AG04449 (cell line): ENCODE measurements around the gene PHC1.
"Not testable (repeated sequence)": the region's sequence is repeated elsewhere in the genome, so short reads cannot be mapped to it uniquely, and the experiment has no call there.

Experiments used
- CTCF ChIA-PET: fragments of 350-600 bp; formaldehyde crosslinking; extraction: SDS; loops from one replicate; lab custom pipeline; 2021; ENCODE audit warnings: antibody characterized with exemption; lab: Yijun Ruan, JAX
- POLR2A ChIA-PET: fragments of 400-600, 350-600 bp; formaldehyde crosslinking; extraction: SDS; loops from one replicate; lab custom pipeline; 2020; ENCODE audit warnings: antibody characterized with exemption, inconsistent platforms; lab: Yijun Ruan, JAX
- DNase-seq: peaks from one replicate; pipeline ENCODE4 v3.0.0-alpha.2; 2010; ENCODE audit warnings: low read depth, low spot score
- H3K4me3 ChIP-seq: 2 replicates; pipeline ENCODE4 v1.5.1; 2011; ENCODE audit warnings: low read depth, mild to moderate bottlenecking, control low read depth, low read length
- CTCF ChIP-seq: IDR thresholded peaks from one replicate; pipeline ENCODE4 v1.5.1; 2011; ENCODE audit warnings: mild to moderate bottlenecking, moderate library complexity, low read length, control low read depth, inconsistent platforms; ENCODE audit not compliant: insufficient read depth; ENCODE audit errors: missing control alignments

PHC1 gene

GRCh38 chr12:8894986-8895385 is 19.3 kb upstream of the PHC1 start:
- no peak for DNase-seq
- ChIA-PET CTCF (interaction anchor here (1.2 to 9.7 kb wide), 3 partner anchors 15 to 237 kb away, joined by 3 to 97 read pairs (median 4); partner anchors contain the start of gene MFAP5), POLR2A (no interaction called here)
- no peak overlapping the region for H3K4me3 ChIP-seq
- no peak for TF ChIP-seq CTCF

GRCh38 chr12:8897081-8897480 is 17.2 kb upstream of the PHC1 start:
- DNase-seq: no peak
- no peak overlapping the region for H3K4me3 ChIP-seq
- CTCF ChIA-PET: interaction anchor here (9.7 kb wide), 1 partner anchor 239 kb away, joined by 97 read pairs; the partner anchor contains the start of gene MFAP5
- POLR2A ChIA-PET: no interaction called here
- no peak for TF ChIP-seq CTCF

GRCh38 chr12:8899830-8900229 is 14.5 kb upstream of the PHC1 start:
- DNase-seq: no peak
- no peak for TF ChIP-seq CTCF
- H3K4me3 ChIP-seq: no peak overlapping the region
- CTCF ChIA-PET: no interaction called here
- POLR2A ChIA-PET: no interaction called here

- POLR2A ChIA-PET, H3K4me3 ChIP-seq, DNase-seq, CTCF ChIA-PET: not testable (repeated sequence)
Measured at GRCh38 chr12:8902703-8903102, 11.6 kb upstream of the PHC1 start.

GRCh38 chr12:8903646-8904045 is 10.7 kb upstream of the PHC1 start:
- ChIA-PET CTCF (interaction anchor here (1.0 to 1.2 kb wide), 2 partner anchors 10 to 13 kb away, joined by 5 to 6 read pairs; partner anchors contain the start of gene PHC1), POLR2A (no interaction called here)
- no peak for DNase-seq

GRCh38 chr12:8904665-8905064 is 9.6 kb upstream of the PHC1 start:
- DNase-seq: no peak
- H3K4me3 ChIP-seq: no peak overlapping the region
- CTCF ChIA-PET: interaction anchor here (1.0 to 1.2 kb wide), 2 partner anchors 9 to 14 kb away, joined by 5 to 6 read pairs; partner anchors contain the start of gene PHC1
- POLR2A ChIA-PET: no interaction called here
- TF ChIP-seq CTCF: no peak

More at GRCh38 chr12:8903646-8904045, 10.7 kb upstream of the PHC1 start:
- TF ChIP-seq CTCF: no peak
- H3K4me3 ChIP-seq: no peak overlapping the region

- POLR2A ChIA-PET: no interaction called here
- no peak for TF ChIP-seq CTCF
- CTCF ChIA-PET: interaction anchor here (3.2 kb wide), 1 partner anchor 15 kb away, joined by 15 read pairs; no protein-coding TSS in a partner anchor
- no peak overlapping the region for H3K4me3 ChIP-seq
- DNase-seq: no peak
Measured at GRCh38 chr12:8905546-8905945, 8.8 kb upstream of the PHC1 start.
